HG02610 (cell line): ENCODE data around the gene RNF166.

Experiments
- ATAC-seq: cut with Tn5 transposase; IDR thresholded peaks from one replicate; pipeline ENCODE4 v1.9.1; 2021; ENCODE audit warnings: mild to moderate bottlenecking, moderate library complexity; ENCODE audit not compliant: unreplicated experiment

The RNF166 gene

DNA sequence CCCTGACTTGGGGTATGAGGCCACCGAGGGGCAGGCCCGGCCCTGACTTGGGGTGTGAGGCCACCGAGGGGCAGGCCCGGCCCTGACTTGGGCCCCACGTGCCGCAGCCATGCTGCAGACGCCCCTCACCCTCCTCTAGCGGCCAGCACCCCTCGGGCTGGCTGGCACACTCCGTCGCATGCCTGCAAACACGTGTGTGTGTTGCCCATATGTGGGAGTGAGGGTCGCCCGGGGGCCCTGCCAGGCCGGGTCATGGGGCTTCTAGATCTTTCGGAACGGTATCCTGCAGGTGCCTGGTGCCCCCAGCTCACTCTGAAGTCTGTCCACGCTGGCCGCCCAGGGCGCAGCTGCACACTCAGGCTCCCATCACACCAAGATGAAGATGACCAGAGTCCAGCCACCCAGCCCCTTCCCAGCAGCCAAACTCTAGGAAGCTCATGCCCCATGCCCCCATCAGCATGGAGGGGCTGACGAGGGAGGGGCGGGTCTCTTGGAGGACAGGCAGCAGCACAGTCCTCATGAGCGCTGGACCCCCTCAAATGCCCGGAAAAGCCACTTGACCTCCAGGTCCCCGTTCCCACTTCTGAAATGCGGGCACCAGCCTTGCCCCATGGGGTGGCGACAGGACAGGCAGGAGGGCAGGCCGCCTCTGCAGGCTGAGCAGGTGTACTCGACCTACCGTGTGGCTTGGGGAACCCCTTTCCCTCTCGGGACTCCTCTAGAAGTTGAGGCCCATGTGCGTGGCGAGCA is 33.9 kb upstream of the RNF166 start:
- ATAC-seq = no peak

DNA sequence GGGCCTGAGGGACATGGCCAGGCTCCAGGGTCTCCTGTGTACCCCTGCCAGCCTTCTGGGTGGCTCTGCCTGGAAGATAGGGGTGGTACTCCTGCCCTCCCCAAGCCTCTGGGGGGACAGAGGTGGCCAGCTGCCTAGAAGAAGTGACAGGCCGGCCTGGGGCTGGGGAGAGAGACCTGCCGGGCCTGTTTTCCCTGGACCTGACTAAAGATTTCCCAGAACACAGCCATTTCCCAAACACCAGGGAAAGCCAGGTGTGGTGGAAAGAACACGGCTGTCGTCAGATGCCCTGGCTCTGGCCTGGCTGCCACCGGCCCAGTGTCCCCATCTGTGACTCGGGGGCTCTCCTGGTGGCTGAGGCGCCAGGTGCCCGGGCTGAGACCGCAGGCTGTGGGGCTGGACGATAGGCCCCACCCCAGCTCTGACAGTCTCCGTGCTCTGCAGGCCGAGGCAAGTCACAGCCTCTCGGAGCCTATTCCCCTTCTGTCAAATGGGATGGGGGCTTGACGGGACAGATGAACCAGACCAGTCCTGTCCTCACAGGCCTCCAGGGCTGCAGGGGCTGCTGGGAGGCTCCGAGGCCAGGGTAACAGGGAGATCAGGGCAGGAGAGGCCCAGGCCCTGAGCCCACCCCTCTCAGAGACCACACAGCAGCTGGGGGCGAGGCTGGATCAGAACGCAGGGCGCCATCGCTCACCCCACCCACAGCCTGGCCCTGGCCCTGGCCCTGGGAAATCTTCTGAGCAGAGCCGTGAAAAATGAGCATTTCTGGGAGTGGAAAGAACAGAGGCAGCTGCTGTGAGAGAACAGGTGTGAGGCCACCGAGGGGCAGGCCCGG is 33.1 kb upstream of the RNF166 start:
- no peak for ATAC-seq

GRCh38 chr16:88738151-88739084 is 32.2 kb upstream of the RNF166 start:
- no peak for ATAC-seq

DNA sequence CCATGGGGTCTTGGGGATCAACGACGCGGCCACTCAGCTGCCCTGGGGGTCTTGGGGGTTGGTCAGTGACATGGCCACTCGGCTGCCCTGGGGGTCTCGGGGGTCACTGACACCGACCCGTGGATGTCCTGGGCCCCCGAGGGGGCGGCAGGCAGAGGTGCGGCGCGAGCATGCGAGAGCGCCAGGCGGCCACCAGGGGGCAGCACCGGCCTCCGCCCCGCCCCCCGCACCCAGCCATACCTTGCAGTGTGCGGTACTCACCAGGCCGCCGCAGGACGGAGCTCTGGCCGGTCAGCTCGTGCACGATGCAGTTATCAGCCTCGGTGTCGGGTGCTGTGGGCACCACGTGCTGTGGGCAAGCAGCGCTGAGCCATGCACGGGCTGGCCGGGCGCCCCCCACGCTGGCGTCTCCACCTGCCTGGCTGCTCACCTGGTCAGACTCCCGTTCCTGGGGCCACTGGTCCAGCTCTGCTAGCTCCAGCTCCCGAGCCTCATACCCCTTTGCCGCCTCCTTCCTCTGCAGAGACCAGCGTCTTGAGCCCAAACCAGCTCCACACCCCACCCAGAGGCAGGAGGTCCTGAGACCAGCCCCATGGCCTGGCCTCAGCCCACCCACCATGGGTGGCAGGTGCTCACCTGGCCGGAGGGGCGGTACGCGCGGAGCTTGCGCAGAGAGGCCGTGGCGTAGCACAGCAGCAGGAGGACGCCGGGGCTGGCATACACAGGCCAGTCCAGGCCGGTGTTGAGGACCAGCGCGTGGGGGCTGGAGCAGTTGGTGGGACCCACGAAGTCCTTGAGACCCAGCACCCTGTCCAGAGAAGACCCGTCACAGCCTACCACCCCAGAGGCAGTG is 31.3 kb upstream of the RNF166 start:
- ATAC-seq = no peak

- ATAC-seq = no peak
These were observed 30.3 kb upstream of the RNF166 start for GRCh38 chr16:88736496-88736895.

- no peak for ATAC-seq
These were observed 29.9 kb upstream of the RNF166 start for GRCh38 chr16:88736088-88736487.

DNA sequence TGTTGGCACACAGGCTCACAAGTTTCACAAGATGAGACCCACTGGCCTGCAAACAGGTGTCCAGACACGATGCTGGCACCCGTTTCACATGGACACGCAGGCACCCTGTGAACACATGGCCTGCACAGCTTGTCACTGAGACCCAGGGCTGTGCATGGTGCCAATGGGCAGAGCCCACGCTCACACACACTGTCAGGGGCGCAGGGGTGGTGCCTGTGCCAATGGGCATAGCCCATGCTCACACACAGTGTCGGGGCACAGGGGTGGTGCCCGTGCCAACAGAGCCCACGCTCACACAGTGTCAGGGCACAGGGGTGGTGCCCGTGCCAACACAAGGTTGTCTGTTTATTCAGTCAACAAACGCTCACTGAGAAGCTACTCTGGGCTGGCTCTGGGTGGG is 29.4 kb upstream of the RNF166 start:
- no peak for ATAC-seq

DNA sequence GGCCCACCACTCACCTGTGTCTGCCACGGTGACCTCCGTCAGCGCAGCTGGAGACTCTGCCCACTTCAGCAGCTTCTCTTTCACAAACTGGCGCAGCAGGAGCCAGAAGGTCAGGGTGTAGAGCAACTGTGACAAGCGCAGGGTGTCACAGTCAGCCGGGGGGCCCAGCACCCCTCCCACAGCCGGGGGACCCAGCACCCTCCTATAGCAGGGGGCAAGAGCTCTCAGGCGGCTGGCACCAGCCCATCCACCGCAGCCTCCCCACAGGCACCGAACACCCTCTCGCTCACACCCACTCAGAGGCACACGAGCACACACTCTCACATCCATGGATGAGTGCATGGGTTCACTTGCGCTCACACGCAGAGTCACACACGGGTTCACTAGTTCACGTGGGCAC is 28.9 kb upstream of the RNF166 start:
- no peak for ATAC-seq

GRCh38 chr16:88734361-88734728 is 28.1 kb upstream of the RNF166 start:
- ATAC-seq = no peak

DNA sequence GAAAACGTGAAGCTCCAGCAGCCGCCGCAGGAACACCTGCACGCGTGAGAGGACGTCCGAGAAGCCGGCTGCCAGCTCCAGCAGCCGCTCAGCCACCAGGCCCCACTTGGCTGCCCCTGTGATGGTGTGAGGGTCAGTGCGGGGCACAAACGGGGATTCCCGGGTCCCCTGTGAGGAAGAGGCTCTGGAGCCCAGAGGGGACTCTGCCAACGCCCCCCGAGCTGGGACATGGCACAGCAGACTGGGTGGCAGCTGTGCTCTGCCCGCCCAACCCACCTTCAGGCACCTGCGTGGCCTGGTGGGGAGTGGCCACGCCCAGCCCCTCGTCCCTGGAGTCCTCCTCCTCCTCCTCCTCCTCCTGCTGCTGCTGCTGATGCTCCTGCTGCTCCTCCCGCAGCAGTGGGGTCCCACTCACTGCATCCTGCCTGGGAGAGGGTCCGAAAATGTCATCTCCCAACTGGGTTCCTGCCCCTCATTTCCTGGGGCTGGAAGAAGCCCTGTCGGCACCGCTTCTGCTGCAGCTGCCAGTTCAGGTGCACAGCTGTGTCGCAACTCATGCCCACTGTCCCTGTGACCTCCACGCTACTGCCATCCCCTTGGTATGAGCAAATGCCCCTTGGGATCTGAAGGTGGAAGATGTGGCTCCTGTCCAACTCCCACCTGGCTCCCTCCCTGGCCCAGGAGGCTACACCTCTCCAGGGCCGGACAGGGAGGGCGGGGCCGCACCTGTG is 27.6 kb upstream of the RNF166 start:
- no peak for ATAC-seq

DNA sequence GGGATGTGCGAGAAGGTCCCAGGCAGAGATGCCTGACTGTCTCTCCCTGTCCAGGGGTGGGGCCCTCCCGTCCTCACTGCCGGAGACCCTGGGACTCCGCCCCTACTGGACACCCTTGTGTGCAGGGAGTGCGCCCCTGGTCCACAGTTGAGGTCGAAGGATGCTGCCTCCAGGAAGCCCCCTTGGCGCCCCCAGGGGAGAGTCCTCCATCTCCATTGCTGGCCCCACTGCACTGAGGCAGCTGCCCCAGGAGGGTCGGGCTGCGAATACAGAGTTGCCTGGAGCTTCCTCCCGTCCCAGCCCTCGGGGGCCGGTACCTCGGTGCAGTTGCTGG is 26.7 kb upstream of the RNF166 start:
- ATAC-seq = no peak

DNA sequence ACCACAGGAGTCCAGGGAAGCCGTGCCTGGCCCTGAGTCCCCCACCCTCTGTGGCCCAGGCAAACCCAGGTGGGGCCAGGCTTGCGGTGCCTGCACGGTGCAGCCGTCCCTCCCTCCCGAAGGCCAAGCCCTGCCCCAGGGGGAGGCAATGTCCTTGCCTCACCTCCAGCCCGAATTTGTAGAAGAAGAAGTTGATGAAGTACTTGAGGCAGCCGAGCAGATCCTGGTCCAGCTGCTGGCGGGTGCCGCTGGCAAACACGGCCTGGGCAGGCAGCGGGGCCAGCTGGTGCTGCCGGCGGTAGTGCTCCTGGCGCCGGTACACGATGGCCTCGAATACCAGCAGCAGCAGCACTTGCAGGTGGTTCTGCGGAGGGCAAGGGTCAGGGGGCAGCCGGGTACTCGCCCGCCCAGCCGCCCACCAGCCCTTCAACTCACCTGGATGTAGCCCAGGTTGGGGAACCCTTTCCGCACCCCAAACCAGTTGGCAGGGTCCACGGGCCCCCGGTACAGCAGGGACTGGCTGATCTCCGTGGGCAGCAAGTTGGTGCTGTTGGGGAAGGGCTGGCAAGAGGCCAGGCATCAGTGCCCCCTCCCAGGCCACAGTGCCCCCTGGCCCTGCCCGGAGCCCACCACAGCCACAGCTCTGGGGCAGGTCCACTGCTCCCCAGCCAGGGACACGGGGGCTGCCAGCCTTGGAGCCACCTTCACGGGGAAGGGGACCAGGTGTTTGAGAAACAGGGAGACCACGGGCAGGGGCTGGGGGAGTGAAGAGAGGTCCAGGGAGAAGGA is 26.2 kb upstream of the RNF166 start:
- no peak for ATAC-seq

DNA sequence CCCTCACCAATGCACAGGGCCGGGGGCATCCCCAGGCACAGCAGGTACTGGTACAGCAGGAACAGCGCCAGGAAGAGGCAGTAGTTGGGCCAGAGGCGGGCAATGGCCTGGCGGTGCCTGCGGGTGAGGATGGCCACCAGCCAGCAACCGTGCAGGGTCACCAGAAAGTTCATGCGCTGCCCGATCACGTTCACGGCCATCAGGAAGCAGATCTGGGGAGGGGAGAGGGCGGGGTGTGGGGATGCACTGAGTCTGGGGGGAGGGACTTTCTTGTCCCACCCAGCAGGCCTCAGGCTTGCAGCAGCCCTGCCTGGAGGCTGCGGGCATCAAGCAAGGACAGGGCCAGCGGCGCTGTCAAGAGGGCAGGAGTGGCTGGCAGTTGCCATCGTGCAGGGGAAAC is 25.5 kb upstream of the RNF166 start:
- no peak for ATAC-seq

DNA sequence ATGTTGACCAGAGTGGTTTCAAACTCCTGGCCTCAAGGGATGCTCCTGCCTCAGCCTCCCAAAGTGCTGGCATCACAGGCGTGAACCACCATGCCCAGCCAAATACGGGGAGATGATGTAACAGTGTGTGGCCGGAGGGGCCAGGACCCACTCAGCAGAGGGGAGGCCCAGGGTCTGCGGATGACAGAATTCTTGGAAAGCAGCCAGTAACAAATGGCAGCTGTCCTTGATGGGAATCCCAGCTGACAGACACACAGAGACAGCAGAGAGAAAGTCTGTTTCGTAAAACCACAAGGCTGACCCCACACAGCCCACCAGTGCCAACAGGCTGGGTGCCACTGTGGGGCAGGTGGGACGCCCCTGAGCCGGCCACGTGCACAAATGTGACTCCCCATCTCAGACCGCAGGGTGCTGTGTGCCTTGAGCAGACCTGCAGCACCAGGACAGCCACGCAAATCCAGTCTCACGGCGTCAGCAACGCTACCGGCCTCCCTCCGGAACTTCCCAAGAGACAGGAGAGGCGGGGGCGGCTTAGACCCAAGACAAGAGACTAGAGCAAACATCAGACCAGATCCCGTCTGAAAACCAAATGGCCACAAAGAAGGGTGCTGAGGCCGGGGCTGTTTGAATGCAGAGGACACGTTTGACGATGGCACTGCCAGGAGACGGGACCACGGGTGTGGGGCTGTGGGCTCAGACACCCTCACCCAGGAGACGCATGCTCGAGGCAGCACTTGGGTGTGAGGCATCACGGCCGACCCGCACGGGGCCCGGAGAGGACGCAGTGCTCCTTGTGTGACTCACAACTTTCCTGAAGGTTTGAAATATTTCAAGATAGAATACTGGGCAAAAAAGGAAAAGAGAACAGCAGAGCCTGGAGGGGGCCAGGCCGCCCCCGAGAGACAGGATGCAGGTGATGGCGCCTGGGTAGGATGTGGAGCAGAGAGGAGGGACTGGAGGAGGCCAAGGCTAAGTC is 24.7 kb upstream of the RNF166 start:
- no peak for ATAC-seq

GRCh38 chr16:88727871-88728270 is 21.7 kb upstream of the RNF166 start:
- no peak for ATAC-seq

- no peak for ATAC-seq
These were observed 20.8 kb upstream of the RNF166 start for GRCh38 chr16:88726981-88727380.

- no peak for ATAC-seq
These were observed 20.2 kb upstream of the RNF166 start for GRCh38 chr16:88726408-88726749.
